ENCODE results near the gene ADGRF3.

GRCh38 chr2:26335231-26335630 is 11.4 kb downstream of the ADGRF3 start:
- TF ChIP-seq, protein P1, sequence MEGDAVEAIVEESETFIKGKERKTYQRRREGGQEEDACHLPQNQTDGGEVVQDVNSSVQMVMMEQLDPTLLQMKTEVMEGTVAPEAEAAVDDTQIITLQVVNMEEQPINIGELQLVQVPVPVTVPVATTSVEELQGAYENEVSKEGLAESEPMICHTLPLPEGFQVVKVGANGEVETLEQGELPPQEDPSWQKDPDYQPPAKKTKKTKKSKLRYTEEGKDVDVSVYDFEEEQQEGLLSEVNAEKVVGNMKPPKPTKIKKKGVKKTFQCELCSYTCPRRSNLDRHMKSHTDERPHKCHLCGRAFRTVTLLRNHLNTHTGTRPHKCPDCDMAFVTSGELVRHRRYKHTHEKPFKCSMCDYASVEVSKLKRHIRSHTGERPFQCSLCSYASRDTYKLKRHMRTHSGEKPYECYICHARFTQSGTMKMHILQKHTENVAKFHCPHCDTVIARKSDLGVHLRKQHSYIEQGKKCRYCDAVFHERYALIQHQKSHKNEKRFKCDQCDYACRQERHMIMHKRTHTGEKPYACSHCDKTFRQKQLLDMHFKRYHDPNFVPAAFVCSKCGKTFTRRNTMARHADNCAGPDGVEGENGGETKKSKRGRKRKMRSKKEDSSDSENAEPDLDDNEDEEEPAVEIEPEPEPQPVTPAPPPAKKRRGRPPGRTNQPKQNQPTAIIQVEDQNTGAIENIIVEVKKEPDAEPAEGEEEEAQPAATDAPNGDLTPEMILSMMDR (IDR thresholded peaks at IDR 0.05): no peak
- no peak for TF ChIP-seq POLR2A (IDR thresholded peaks at IDR 0.05)
- TF ChIP-seq POLR2AphosphoS5 (IDR thresholded peaks at IDR 0.05; ENCODE audit: insufficient read depth in 1 of 2, low read depth in 1 of 2): no peak
